PFSK-1 (cell line): ENCODE data around the gene CD37.

Source experiments
- FOXP2 ChIP-seq: optimal IDR thresholded peaks from 2 replicates; pipeline ENCODE3; 2011; ENCODE audit warnings: borderline replicate concordance, control low read depth, inconsistent platforms; ENCODE audit not compliant: insufficient read depth; ENCODE audit errors: extremely low read length, extremely low read depth
- POLR2AphosphoS5 ChIP-seq: IDR thresholded peaks from 2 replicates; pipeline ENCODE4 v1.6.1; 2012; ENCODE audit warnings: low read depth, mild to moderate bottlenecking, control low read depth, low read length, moderate library complexity
- REST ChIP-seq, 2 experiments: IDR thresholded peaks; 2 replicates each; pipeline versions ENCODE4 v1.6.1 to v1.8.0; 2011 to 2012; ENCODE audit warnings: low read depth in 2 of 2, low read length in 2 of 2, control low read depth in 1 of 2, inconsistent platforms in 1 of 2, mild to moderate bottlenecking in 1 of 2, moderate library complexity in 1 of 2; ENCODE audit not compliant: insufficient read depth in 1 of 2
- SIN3A ChIP-seq: IDR thresholded peaks from 2 replicates; pipeline ENCODE4 v1.6.1; 2012; ENCODE audit warnings: mild to moderate bottlenecking, low read length, moderate library complexity, borderline replicate concordance; ENCODE audit not compliant: insufficient read depth
- TAF1 ChIP-seq: IDR thresholded peaks from 2 replicates; pipeline ENCODE4 v1.6.1; 2012; ENCODE audit warnings: low read length, control low read depth, borderline replicate concordance; ENCODE audit not compliant: insufficient read depth

Gene CD37

DNA sequence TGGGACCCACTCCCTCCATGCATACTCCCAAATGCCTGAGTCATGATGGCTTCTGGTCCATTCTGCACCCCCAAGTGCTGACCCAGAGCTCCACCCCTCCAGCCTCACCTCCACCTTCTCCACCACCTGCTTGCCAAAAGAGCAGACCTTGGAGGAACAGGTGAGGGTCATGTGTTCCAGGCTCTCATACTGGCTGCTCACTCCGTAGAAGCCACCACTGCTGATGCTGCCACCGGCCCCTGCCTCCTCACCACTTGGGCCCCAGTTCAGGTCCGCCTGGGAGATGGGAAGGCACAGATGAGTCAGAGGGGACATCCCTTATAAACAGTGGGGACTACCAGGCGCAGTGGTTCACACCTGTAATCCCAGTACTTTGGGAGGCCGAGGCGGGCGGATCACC is 7.9 kb downstream of the CD37 start:
- TF ChIP-seq SIN3A (no peak), FOXP2 (no peak), REST (IDR thresholded peaks at IDR 0.05; ENCODE audit: insufficient read depth in 1 of 2, low read depth in 2 of 2, low read length in 2 of 2) (no peak), POLR2AphosphoS5 (no peak), TAF1 (no peak)

- TF ChIP-seq SIN3A = no peak
- TF ChIP-seq POLR2AphosphoS5 = no peak
- TF ChIP-seq TAF1 = no peak
- no peak for TF ChIP-seq FOXP2
- no peak for TF ChIP-seq REST (IDR thresholded peaks at IDR 0.05; ENCODE audit: insufficient read depth in 1 of 2, low read depth in 2 of 2, low read length in 2 of 2)
Observed at GRCh38 chr19:49344505-49345423, 9.6 kb downstream of the CD37 start.

DNA sequence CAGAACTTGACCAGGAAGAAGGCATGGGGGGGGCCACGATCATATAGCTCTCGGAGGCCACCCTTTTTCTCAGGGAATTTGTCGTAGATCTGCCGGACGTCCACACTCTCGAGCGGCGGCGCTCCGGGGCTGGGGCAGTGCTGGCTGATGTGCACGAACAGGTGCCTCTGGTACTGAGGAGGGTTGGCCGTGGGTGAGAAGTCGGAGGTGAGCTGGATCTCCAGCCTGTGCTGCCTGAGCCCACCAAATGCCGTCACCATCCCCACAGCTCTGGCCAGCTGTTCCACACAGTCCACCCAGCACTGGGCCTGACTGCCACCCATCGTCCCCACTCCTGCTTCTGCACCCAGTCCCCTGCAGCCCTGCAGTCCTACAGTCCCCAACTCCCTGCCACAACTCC is 12.0 kb downstream of the CD37 start:
- no peak for TF ChIP-seq REST (IDR thresholded peaks at IDR 0.05; ENCODE audit: insufficient read depth in 1 of 2, low read depth in 2 of 2, low read length in 2 of 2)
- TF ChIP-seq TAF1 = no peak
- no peak for TF ChIP-seq SIN3A
- no peak for TF ChIP-seq FOXP2
- no peak for TF ChIP-seq POLR2AphosphoS5

GRCh38 chr19:49347835-49348234 is 12.6 kb downstream of the CD37 start:
- TF ChIP-seq SIN3A (no peak), REST (IDR thresholded peaks at IDR 0.05; ENCODE audit: insufficient read depth in 1 of 2, low read depth in 2 of 2, low read length in 2 of 2) (no peak), POLR2AphosphoS5 (no peak), FOXP2 (no peak), TAF1 (no peak)
